Suprapubic skin (tissue), 4 donors: ENCODE results near the gene CDC27. TPM values are rescaled to one million over a fixed set of nuclear protein-coding genes. Genes with fewer than 3 reads are reported as not detected.
"Not testable (repeated sequence)": the region's sequence is repeated elsewhere in the genome, so short reads cannot be mapped to it uniquely, and the experiment has no call there.

Source experiments
- DNase-seq, 2 donors: peaks; one replicate each; pipeline ENCODE4 v3.0.0-alpha.2; 2019; ENCODE audit warnings: low spot score in 2 of 2
- H3K27ac ChIP-seq: fragments of 200-600 bp; sonication (generic); one replicate; pipeline ENCODE4 v1.5.1; 2019
- H3K27me3 ChIP-seq: fragments of 200-600 bp; sonication (generic); one replicate; pipeline ENCODE4 v1.5.1; 2019
- H3K36me3 ChIP-seq: fragments of 200-600 bp; sonication (generic); one replicate; pipeline ENCODE4 v1.5.1; 2019
- H3K4me1 ChIP-seq: fragments of 200-600 bp; sonication (generic); one replicate; pipeline ENCODE4 v1.5.1; 2019
- H3K4me3 ChIP-seq: fragments of 200-600 bp; sonication (generic); one replicate; pipeline ENCODE4 v1.5.1; 2019; ENCODE audit warnings: mild to moderate bottlenecking
- H3K9me3 ChIP-seq: fragments of 200-600 bp; sonication (generic); one replicate; pipeline ENCODE4 v1.5.1; 2019
- CTCF ChIP-seq, 2 donors: fragments of 200-600 bp in 1 of 2; fragments of 450-650 bp in 1 of 2; sonication (generic) in 1 of 2; IDR thresholded peaks; one replicate each; pipeline ENCODE4 v1.5.1; 2016 to 2019; ENCODE audit warnings: antibody characterized with exemption in 2 of 2, mild to moderate bottlenecking in 1 of 2, moderate library complexity in 1 of 2
- EP300 ChIP-seq: sonication (generic); formaldehyde crosslinking; IDR thresholded peaks from one replicate; pipeline ENCODE4 v1.6.1; 2017; ENCODE audit warnings: antibody characterized with exemption
- POLR2A ChIP-seq, 2 donors: fragments of 450-650 bp; IDR thresholded peaks; one replicate each; pipeline ENCODE4 v1.6.1; 2017; ENCODE audit warnings: antibody characterized with exemption in 2 of 2, mild to moderate bottlenecking in 2 of 2, moderate library complexity in 2 of 2
- POLR2AphosphoS5 ChIP-seq, 3 donors: sonication (generic); formaldehyde crosslinking; IDR thresholded peaks; one replicate each; pipeline ENCODE4 v1.6.1; 2017; ENCODE audit warnings: antibody characterized with exemption in 3 of 3
- WGBS: methylation state at CpG from one replicate; pipeline ENCODE4 v1.1.5; 2018; 5-methylcytosine and 5-hydroxymethylcytosine counted together
- total RNA-seq, 4 donors: library from RNA; depleted of rRNA; stranded (reverse); fragments of >200 nt; gene quantifications; one replicate each; pipeline ENCODE4 v1.1.0, GENCODE V29; 2016

The CDC27 gene
- total RNA-seq, 4 donors from 2014 or later, result 45.1 to 66.6 (median 52.1) TPM

- Histone ChIP-seq H3K9me3 (no peaks in the 10 kb centered on the region), H3K36me3 (peaks cover 31% of the 10 kb centered on the region), H3K4me3 (no peak overlapping the region), H3K27ac (no peak overlapping the region), H3K4me1 (no peaks in the 10 kb centered on the region), H3K27me3 (no peaks in the 10 kb centered on the region)
- DNase-seq, result no peak
- no peak for TF ChIP-seq EP300
- WGBS, result 84% methylated on average over 2 of the region's 2 CpGs
Observed at GRCh38 chr17:47176389-47176826, 12.7 kb downstream of the CDC27 start.

- not testable (repeated sequence) for H3K4me1 ChIP-seq, H3K27me3 ChIP-seq, H3K4me3 ChIP-seq, H3K9me3 ChIP-seq, DNase-seq, H3K27ac ChIP-seq
- WGBS, result 89% methylated on average over 8 of the region's 8 CpGs
- H3K36me3 ChIP-seq, result peaks cover 32% of the 10 kb centered on the region
Observed at GRCh38 chr17:47174823-47175222, 14.3 kb downstream of the CDC27 start.

DNA sequence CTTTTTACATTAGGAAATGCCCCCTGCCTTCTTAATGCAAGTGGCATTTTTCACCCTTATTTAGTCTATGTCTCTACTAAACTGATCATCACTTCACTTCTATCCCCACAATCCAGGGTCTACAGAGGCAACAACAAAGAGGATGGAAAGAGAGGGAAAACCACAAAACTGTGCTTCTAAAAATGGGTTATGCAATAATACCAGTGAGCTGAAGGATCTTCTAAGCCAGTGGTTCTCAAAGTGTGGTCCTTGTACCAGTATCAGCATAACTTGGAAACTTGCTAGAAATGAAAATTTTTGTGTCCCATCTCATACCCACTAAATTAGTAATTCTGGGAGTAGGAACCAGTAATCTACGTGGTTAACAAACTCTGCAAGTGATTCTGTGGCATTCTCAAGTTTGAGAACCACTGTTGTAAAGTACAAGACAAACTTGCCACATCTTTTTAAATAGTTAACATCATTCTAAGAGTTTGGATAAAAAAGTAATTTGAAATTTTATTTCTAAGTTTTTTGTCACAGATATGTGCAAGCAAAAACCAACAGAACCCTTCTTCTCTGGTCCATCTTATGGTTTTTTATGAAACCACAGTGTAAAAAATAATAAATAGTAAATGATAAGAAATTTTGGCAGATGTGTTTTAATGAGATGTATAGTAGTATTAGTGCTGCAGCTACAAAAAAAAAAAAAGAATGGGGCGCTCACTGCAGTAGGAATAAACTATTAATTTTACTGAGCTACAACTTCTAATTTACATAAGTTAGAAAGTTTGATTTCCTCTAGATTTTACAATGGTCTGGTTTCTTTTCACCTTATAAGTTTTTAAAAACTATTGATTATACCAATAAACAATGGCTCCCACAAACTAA is 16.2 kb downstream of the CDC27 start:
- H3K4me3 ChIP-seq, result no peak overlapping the region
- TF ChIP-seq POLR2A (IDR thresholded peaks at IDR 0.05) (no peak), EP300 (no peak), CTCF (IDR thresholded peaks at IDR 0.05) (no peak), POLR2AphosphoS5 (IDR thresholded peaks at IDR 0.05) (no peak)
- DNase-seq, result no peak
- no peak overlapping the region for H3K27ac ChIP-seq
- no peaks in the 10 kb centered on the region for H3K4me1 ChIP-seq
- H3K27me3 ChIP-seq, result no peaks in the 10 kb centered on the region
- WGBS, result 89% methylated on average over 2 of the region's 2 CpGs
- H3K9me3 ChIP-seq, result no peaks in the 10 kb centered on the region
- H3K36me3 ChIP-seq, result peaks cover 30% of the 10 kb centered on the region

DNA sequence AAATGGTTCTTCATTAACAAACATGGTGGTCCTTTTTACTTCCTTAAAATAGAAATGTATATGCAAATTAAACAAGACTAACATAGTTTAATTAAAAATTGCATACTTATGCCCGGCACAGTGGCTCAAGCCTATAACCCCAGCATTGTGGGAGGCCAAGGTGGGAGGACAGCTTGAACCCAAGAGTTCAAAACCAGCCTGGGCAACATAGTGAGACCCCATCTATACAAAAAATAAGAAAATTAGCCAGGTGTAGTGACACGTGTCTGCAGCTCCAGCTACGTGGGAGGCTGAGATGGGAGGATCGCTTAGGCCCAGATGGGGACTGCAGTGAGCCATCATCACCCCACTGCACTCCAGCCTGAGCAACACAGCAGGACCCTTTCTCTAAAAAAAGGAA is 18.4 kb downstream of the CDC27 start:
- Histone ChIP-seq H3K27me3 (no peaks in the 10 kb centered on the region), H3K9me3 (no peaks in the 10 kb centered on the region), H3K27ac (no peak overlapping the region), H3K36me3 (peaks cover 44% of the 10 kb centered on the region), H3K4me3 (no peak overlapping the region), H3K4me1 (no peaks in the 10 kb centered on the region)
- WGBS, result 93% methylated on average over 4 of the region's 4 CpGs
- no peak for DNase-seq
- TF ChIP-seq CTCF (IDR thresholded peaks at IDR 0.05) (no peak), EP300 (no peak), POLR2A (IDR thresholded peaks at IDR 0.05) (no peak), POLR2AphosphoS5 (IDR thresholded peaks at IDR 0.05) (no peak)

DNA sequence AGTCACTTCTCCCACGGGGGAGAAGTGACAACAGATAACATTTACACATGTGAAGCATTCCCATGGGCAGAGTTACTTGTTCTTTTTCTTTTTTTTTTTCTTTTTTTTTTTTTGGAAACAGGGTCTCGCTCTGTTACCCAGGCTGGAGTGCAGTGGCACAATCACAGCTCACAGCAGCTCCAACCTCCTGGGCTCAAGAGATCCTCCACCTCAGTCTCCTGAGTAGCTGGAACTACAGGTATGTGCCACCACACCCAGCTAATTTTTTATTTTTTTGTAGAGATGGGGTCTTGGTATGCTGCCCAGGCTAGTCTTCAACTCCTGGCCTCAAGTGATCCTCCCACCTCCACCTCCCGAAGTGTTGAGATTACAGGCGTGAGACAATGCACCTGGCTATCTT is 20.2 kb downstream of the CDC27 start:
- H3K27ac ChIP-seq, DNase-seq, H3K27me3 ChIP-seq, H3K4me3 ChIP-seq, H3K9me3 ChIP-seq, H3K4me1 ChIP-seq: not testable (repeated sequence)
- peaks cover 43% of the 10 kb centered on the region for H3K36me3 ChIP-seq
- 91% methylated on average over 4 of the region's 4 CpGs for WGBS

- peaks cover 46% of the 10 kb centered on the region for H3K36me3 ChIP-seq
- H3K9me3 ChIP-seq, H3K27ac ChIP-seq, H3K4me3 ChIP-seq, H3K27me3 ChIP-seq, H3K4me1 ChIP-seq, DNase-seq: not testable (repeated sequence)
- 94% methylated on average over 5 of the region's 5 CpGs for WGBS
Observed at GRCh38 chr17:47166854-47167253, 22.2 kb downstream of the CDC27 start.

- no peak for DNase-seq
- H3K36me3 ChIP-seq, result peaks cover 52% of the 10 kb centered on the region
- TF ChIP-seq POLR2A (IDR thresholded peaks at IDR 0.05) (no peak), CTCF (IDR thresholded peaks at IDR 0.05) (no peak), EP300 (no peak), POLR2AphosphoS5 (IDR thresholded peaks at IDR 0.05) (no peak)
- H3K4me1 ChIP-seq, result no peaks in the 10 kb centered on the region
- WGBS, result 88% methylated on average over 2 of the region's 2 CpGs
- H3K4me3 ChIP-seq, result no peak overlapping the region
- H3K9me3 ChIP-seq, result no peaks in the 10 kb centered on the region
- H3K27me3 ChIP-seq, result no peaks in the 10 kb centered on the region
- H3K27ac ChIP-seq, result no peak overlapping the region
Observed at GRCh38 chr17:47165137-47165536, 24.0 kb downstream of the CDC27 start.
